ENCODE measurements around the gene SPTBN1.

- TF ChIP-seq CTCF (conservative IDR thresholded peaks at IDR 0.05; ENCODE audit: low read depth, low read length) (no peak), FOS (IDR thresholded peaks at IDR 0.05; ENCODE audit: low read depth, low read length) (no peak), POLR2A (IDR thresholded peaks at IDR 0.05; ENCODE audit: low read depth, low read length) (no peak)
These were observed 91.0 kb downstream of the SPTBN1 start for GRCh38 chr2:54546923-54547720.

All from IMR-90 (cell line).